Ishikawa (cell line): ENCODE results near the gene NRXN3.

Experiments
- CREB1 ChIP-seq: IDR thresholded peaks from 2 replicates; pipeline ENCODE4 v1.6.1; 2012; ENCODE audit warnings: low read depth
- EGR1 ChIP-seq: IDR thresholded peaks from 2 replicates; pipeline ENCODE4 v1.6.1; 2012
- EP300 ChIP-seq: IDR thresholded peaks from 2 replicates; pipeline ENCODE4 v1.6.1; 2012; ENCODE audit warnings: borderline replicate concordance
- RAD21 ChIP-seq: IDR thresholded peaks from 2 replicates; pipeline ENCODE4 v1.6.1; 2012; ENCODE audit warnings: low read depth
- TAF1 ChIP-seq: IDR thresholded peaks from 2 replicates; pipeline ENCODE4 v1.6.1; 2012; ENCODE audit warnings: low read depth, mild to moderate bottlenecking
- YY1 ChIP-seq: IDR thresholded peaks from 2 replicates; pipeline ENCODE4 v1.6.1; 2012; ENCODE audit warnings: low read depth
- TF ChIP-seq, protein P1 (sequence below): IDR thresholded peaks from 2 replicates; pipeline ENCODE4 v1.6.1; 2012

DNA sequence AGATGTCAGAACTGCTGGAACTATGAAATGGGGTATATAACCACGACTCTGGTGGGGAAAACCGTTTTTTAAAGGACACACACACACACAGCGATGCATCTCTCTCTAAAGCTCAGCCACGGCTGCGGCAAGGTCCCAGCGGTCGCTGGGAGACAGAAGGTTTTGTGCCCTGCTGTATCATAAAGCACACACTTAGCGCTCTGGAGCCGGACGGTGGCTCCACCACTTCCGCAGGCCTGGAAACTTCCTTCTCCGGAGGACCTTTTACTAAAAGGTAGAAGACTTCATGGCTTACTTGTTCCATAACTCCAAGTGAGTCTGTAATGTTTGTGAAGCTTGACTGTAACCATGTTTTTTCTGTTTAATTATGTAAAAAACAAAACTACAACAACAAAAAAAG is 1691.9 kb downstream of the NRXN3 start:
- TF ChIP-seq TAF1, result no peak
- TF ChIP-seq CREB1, result no peak
- TF ChIP-seq, protein P1, sequence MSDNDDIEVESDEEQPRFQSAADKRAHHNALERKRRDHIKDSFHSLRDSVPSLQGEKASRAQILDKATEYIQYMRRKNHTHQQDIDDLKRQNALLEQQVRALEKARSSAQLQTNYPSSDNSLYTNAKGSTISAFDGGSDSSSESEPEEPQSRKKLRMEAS, result no peak
- no peak for TF ChIP-seq RAD21
- TF ChIP-seq EP300, result no peak
- no peak for TF ChIP-seq YY1
- TF ChIP-seq EGR1, result no peak
